CD4-positive, alpha-beta T cell treated with Interleukin-15 for 4 hours (primary cell): Measurements from ENCODE around the gene LEMD3.
"Not testable (repeated sequence)": the region's sequence is repeated elsewhere in the genome, so short reads cannot be mapped to it uniquely, and the experiment has no call there.

Source experiments
- DNase-seq: peaks from one replicate; pipeline ENCODE4 v3.0.0-alpha.2; 2020; ENCODE audit warnings: low spot score

Gene LEMD3

DNA sequence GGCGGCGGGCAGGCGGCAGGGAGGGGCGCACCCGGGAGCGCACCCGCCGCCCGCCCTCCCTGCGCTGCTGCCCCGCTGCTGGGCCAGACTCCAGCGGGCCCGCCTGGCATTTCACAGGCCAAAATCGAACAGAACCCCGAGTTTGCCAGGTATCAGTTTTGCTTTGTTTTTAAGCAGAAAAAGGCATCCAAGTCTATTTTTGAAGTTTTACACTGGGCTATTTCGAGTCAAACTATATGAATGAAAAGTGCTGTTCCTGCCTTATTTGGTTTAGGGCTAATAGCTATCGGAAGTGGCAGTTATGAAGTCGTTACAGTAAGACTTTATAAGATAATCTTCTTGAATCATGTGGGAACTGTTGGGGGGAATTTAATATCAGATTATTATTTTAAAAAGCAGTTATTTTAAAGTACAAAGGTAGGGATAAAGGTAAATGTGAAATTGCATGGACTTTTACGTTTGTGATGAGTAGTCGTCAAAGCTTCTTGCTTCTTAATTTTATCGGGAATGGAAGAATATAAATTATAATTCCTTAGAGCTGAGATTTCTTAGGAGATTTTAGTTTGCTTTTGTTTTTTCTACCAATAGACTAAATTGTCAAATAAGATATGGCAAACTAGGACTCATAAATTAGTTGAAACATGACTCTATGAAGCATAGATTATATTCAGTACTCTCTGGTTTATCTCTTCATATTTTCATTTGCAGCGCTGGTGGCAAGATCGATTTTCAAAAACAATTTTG, 110.2 kb downstream of the LEMD3 start:
- DNase-seq: no peak

DNA sequence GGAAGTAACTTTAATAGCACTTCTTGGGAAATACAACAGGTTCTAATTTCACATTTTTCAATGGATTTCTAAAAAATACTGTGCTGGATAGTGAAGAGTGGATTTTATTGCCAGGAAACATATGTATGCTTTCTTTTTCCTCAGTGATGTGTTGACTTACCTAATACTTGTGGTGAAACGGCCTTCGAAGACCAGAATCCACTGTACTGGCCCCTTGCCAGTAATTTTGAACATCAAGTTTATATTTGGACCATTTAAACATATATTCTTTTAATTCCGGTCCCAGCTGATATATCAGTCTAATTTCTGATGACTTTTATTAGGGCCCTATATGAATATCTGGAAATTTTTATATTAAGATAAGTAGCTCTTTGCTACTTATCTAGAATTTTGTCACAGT, 110.9 kb downstream of the LEMD3 start:
- no peak for DNase-seq

DNA sequence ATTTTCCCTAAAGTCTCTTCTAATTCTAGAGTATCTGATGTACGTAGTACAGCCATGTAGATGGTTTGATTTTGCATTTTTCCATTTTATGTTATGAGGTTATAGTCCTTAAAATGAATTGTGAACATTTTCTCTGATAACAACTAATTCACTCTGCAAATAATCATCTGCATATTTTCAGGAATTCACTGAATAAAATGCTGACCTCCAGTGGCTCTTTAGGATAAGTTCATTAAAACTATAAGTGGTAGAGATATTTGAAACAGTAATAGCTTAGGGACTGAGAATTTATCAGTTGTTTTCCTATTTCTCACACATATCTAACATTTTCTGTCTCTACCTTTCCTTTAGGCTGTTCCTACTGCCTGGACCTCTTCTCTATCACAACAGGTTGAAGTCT, 113.5 kb downstream of the LEMD3 start:
- no peak for DNase-seq

DNA sequence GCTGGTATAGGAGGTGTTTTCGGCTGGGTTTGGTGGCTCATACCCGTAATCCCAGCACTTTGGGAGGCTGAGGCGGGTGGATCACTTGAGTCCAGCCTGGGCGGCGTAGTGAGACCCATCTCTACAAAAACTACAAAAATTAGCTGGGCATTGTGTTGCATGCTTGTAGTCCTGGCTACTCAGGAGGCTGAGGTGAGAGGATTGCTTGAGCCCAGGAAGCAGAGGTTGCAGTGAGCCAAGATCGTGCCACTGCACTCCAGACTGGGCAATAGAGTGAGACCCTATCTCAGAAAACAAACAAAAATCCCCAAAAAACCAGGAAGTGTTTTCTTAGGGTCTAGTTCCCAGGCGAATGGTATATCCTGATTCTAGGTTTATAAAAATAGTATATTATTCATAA, 116.1 kb downstream of the LEMD3 start:
- DNase-seq: not testable (repeated sequence)

DNA sequence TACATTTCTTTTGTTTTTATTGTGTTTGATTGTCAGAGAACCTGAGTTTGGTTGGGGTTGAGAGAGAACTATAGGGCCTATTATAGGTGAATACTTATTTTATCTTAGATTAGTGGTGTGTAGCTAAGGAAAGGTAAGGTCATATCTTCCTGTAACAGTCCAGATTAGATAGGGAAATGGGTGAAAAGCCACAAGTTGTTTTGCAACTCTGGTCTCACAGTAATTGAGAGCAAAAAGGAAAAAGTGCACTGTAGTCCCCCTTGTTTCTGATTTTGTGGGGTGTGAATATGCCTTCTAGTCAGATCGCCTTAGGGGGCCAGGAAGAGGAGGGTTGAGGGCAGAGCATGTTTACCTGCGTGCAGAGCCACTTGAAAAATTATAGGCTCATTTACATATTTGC, 118.0 kb downstream of the LEMD3 start:
- DNase-seq: no peak

DNA sequence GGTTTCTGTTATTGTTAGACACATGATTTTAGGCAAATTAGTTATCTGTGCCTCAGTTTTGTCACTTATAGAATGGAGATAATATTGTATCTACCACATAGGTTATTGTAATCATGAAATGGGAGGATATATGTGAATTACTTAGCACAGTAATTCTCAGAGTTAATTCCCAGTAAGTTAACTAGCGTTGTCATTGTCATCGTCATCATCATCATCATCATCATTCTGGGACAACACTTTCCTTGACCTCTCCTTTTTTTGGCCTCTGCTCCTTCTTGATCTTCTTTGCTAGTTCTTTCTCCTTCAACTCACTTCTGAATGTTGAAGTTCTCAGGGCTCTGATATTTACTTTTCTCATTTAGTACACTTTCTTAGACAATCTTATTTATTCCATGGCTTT, 122.9 kb downstream of the LEMD3 start:
- no peak for DNase-seq

DNA sequence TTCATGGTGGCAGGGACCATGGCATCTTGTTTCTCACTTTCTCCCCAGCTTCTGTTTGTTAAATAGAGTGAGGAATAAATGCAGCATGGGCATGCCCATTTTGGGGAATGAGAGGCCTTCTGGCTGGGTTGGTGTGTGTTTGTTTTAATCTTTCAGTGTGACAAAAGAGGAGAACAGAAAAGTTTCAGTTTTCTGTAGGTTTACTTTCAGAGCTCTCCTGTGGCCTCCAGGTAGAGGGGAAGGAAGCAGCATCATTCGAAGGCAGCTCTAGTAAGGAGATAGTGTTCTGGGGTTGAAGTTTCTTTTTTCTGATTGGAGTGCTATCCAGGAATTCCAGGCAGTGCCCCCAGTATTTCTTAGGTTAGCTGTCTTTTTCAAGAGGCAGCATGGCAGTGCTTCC, 124.4 kb downstream of the LEMD3 start:
- DNase-seq: no peak

DNA sequence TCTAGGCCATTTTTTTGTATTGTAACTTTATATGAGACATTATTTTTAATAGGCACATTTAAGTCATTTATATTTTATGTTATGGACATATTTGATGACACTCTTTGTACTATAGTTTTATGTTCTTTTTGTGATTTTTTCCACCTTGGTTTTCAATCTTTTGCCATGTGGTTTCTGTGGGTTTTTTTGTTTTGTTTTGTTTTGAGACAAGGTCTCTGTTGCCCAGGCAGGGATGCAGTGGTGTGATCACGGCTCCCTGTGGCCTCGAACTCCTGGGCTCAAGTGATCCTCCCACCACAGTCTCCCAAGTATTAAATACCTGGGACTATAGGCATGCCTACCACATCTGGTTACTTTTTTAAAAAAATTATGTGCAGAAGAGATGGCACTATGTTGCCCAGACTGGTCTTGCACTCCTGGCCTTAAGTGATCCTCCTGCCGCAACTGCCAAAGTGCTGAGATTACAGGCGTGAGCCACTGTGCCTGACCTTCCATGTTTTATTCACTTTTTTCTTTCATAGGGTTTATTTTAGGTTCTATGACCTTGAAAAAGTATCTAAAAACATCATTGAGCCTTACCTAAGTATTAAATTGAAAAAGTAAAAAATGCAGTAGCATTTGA, 125.4 kb downstream of the LEMD3 start:
- DNase-seq: no peak

DNA sequence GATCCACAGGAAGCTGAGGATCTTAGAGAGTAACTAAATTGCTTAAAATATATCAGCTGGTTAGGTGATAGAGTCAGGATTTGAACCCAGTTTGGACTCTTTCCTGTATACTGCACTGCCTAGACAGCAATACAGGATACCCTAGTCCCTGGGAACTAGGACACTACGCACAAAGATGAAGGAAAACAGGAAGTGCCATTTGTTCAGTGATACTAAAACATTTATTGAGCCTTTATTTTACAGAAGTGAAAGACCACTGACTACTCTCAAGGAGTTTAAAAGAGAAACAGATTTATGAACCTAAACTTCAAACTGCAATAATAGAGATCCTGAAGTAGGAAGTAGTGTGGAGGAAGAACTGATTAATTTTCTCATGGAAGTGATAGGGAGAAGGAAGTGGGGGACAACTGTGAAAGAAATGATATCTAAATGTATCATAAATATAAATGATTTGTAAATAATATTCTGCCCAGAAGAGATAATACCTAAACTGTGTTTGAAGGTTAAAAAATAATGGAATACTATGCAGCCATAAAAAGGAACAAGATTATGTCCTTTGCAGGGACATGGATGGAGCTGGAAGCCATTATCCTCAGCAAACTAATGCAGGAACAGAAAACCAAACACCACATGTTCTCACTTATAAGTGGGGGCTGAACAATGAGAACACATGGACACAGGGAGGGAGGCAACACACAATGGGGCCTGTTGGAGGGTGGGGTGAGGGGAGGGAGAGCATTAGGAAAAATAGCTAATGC, 127.3 kb downstream of the LEMD3 start:
- no peak for DNase-seq
